Stimulated activated naive CD8-positive, alpha-beta T cell treated with anti-CD3 and anti-CD28 coated beads, Interleukin-15, Interleukin-2, amounts not matched to agents 100 ng/mL and 50 ng/mL, for 24 hours (primary cell): ENCODE measurements around the gene UFD1.
A peak's percentile ranks its signal among the peaks of the same experiment; 100 is the strongest.

Experiments
- H3K27ac Mint-ChIP-seq: one replicate; pipeline ENCODE4 v1.8.0; 2021; ENCODE audit warnings: mild to moderate bottlenecking, mixed read lengths
- H3K27me3 Mint-ChIP-seq: one replicate; pipeline ENCODE4 v1.8.0; 2021; ENCODE audit warnings: mixed read lengths
- H3K36me3 Mint-ChIP-seq: one replicate; pipeline ENCODE4 v1.8.0; 2021; ENCODE audit warnings: low read depth, mixed read lengths
- H3K4me1 Mint-ChIP-seq: one replicate; pipeline ENCODE4 v1.8.0; 2021; ENCODE audit warnings: low read depth, mixed read lengths
- H3K4me3 Mint-ChIP-seq: one replicate; pipeline ENCODE4 v1.8.0; 2021; ENCODE audit warnings: mild to moderate bottlenecking, mixed read lengths
- H3K9me3 Mint-ChIP-seq: one replicate; pipeline ENCODE4 v1.8.0; 2021; ENCODE audit warnings: mixed read lengths

Gene UFD1

DNA sequence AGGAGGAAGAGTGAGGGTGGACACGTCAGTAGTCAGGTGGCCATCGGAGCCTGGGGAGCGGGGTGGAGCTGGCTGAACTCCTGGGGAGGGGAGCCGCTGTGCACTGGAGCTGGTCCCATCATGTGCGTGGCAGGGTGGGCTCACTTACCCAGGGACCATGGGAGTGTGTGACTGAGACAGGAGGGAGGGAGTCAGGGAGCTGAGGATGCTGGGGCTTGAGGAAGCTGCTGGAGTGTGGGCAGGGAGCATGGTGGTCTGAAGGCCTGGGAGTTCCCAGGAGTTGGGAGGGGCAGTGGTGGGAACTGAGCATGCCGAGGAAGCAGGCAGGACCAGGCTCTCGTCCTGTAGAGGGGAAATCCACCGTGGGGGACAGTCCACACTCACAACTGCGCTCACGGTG, 27.2 kb upstream of the UFD1 start:
- Mint-ChIP-seq H3K4me3 (no peak overlapping the region), H3K9me3 (no peaks in the 10 kb centered on the region), H3K4me1 (peaks cover 8% of the 10 kb centered on the region), H3K27me3 (no peaks in the 10 kb centered on the region), H3K27ac (peak overlapping the region; percentile 12), H3K36me3 (peaks cover 57% of the 10 kb centered on the region)

DNA sequence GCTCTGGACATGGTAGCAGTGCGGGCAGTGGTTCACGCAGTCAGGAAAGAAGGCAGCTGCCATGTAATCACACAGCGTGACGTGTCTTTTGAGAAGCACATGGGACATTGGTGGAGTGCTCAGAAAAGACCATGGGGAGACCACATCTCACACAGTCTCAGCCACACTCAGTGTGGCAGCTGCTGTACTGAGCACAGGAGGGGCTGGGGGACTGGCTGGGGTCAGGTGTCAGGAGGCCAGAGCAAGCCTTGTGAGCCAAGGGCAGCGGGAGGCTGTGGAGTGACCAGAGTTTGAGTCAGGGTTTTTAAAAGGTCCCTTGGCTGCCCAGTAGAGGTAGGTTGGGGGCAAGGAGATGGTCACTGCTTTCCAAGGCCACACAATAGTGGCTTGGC, 26.7 kb upstream of the UFD1 start:
- peaks cover 8% of the 10 kb centered on the region for H3K4me1 Mint-ChIP-seq
- H3K27me3 Mint-ChIP-seq, result no peaks in the 10 kb centered on the region
- H3K9me3 Mint-ChIP-seq, result no peaks in the 10 kb centered on the region
- H3K4me3 Mint-ChIP-seq, result no peak overlapping the region
- no peak overlapping the region for H3K27ac Mint-ChIP-seq
- peaks cover 53% of the 10 kb centered on the region for H3K36me3 Mint-ChIP-seq

DNA sequence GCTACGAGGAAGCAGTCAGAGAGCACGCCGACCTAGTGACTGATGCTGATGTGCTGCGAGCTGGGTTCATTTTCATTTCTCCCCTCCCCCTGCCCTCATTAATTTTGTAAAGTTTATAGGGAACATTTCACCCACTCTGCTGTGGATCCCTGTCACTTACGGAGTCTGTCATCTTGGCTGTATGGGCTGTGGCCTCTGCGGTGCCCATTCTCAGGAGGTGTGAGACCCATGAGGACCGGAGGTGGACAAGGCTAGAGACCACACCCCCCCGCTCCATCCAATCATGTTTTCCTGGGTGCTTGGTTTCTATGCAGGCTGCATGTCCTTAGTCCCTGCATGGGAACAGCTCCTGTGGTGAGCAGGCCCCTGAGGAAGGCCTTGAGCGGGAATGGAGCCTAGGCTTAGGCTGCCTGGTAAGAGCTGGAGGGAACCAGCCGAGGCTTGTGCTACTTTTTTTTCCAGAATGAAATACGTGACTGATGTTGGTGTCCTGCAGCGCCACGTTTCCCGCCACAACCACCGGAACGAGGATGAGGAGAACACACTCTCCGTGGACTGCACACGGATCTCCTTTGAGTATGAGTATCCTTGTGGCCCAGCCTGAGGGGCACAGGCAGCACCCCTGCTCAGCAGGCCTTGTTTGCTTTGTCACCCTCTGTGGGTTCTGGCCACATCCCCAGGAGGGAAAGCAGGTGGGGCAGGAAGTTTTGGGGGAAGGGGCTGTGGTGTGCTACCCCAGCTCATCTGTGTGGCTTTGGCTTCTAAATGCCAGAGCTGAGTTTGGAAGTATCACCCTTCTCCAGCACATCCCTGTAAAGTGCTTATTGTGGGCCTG, 26.1 kb upstream of the UFD1 start:
- H3K4me1 Mint-ChIP-seq, result peaks cover 8% of the 10 kb centered on the region
- H3K27ac Mint-ChIP-seq, result no peak overlapping the region
- H3K4me3 Mint-ChIP-seq, result no peak overlapping the region
- peaks cover 53% of the 10 kb centered on the region for H3K36me3 Mint-ChIP-seq
- H3K27me3 Mint-ChIP-seq, result no peaks in the 10 kb centered on the region
- no peaks in the 10 kb centered on the region for H3K9me3 Mint-ChIP-seq

DNA sequence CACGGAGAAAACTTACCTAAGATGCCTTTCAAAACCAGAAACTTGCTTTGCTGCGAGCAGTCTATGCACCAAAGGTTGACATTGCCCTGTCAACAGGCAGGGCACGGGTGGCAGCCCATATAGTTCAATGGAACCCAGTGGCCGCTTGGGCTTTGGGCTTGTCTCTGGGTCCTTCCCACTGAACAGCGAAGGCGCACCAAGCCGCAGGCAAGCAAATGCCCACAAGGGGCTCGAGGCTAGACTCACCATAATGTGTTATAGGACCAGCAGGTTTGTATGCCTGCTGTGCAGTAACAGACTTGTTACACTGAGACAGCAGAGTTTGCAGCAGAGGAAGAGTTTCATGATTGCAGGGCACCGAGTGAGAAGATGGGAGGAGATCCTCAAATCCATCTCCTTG, 24.9 kb upstream of the UFD1 start:
- Mint-ChIP-seq H3K4me3 (no peak overlapping the region), H3K27ac (no peak overlapping the region), H3K36me3 (peaks cover 45% of the 10 kb centered on the region), H3K27me3 (no peaks in the 10 kb centered on the region), H3K9me3 (no peaks in the 10 kb centered on the region), H3K4me1 (peaks cover 8% of the 10 kb centered on the region)

DNA sequence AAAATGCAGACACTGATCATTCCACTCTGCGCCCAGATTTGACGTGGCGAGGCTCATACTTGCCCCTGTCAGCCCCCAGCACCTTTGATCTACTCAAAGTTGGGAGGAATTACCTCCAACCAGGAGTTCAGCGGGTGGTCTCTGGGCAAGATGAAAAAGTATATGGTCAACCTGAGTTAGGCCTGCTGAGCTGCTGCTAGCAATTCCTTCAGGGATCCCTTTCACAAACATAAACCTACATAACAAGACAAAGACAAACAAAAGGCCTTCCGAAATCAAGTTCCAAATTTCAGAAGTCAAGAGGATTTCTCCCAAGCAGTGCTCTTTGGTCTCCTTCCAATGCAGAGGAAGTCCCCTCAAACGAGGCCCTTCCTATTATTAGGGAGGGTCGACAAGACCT, 24.4 kb upstream of the UFD1 start:
- H3K36me3 Mint-ChIP-seq, result peaks cover 45% of the 10 kb centered on the region
- H3K4me3 Mint-ChIP-seq, result no peak overlapping the region

DNA sequence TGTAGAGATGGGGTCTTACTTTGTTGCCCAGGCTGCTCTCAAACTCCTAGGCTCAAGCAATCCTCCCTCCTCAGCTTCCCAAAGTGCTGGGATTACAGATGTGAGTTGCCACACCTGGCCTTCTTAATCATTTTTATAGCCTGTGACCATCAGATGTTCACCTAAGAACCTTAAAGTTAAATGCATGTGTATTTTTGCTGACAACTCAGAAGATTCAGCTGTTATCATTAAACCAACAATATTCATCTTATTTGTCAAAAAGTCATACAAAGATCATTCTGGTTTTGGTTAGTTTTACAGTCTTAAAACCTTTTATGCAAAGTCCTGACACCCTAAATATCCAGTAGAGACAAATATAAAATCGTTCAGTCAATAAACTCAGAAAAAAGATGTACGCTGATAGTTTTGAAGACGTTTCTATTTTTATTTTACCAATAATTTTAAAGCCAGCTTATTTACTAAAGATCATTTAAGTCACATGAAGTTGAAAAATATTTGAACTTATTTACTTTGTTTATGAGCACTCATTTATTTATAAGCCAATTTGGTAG, 23.0 kb upstream of the UFD1 start:
- Mint-ChIP-seq H3K27ac (no peak overlapping the region), H3K4me1 (peaks cover 8% of the 10 kb centered on the region), H3K27me3 (no peaks in the 10 kb centered on the region), H3K4me3 (no peak overlapping the region), H3K9me3 (no peaks in the 10 kb centered on the region), H3K36me3 (peaks cover 45% of the 10 kb centered on the region)

More for the DNA sequence above, 24.4 kb upstream of the UFD1 start:
- Mint-ChIP-seq H3K4me1 (peaks cover 8% of the 10 kb centered on the region), H3K27me3 (no peaks in the 10 kb centered on the region), H3K9me3 (no peaks in the 10 kb centered on the region), H3K27ac (no peak overlapping the region)

DNA sequence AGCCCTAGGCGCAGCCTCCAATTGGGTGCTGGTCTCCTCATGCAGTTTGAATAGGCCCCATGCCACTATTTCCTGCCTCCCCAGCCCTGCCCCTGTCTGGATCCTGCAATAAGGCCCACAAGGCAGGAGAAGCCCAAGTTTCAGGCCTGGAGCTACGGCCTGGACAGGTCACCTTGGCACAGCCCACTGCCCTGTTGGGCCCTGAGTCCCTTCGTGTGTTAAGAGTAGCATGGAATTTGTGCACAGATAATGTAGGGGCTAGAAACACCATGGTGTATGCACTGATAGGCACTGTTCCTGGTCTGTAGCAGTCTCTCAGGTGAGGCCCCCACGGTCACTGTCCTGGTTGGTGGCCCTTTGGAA, 20.9 kb upstream of the UFD1 start:
- no peak overlapping the region for H3K27ac Mint-ChIP-seq
- H3K4me3 Mint-ChIP-seq, result no peak overlapping the region
- H3K4me1 Mint-ChIP-seq, result peaks cover 10% of the 10 kb centered on the region
- H3K36me3 Mint-ChIP-seq, result peaks cover 46% of the 10 kb centered on the region
- H3K27me3 Mint-ChIP-seq, result no peaks in the 10 kb centered on the region
- H3K9me3 Mint-ChIP-seq, result no peaks in the 10 kb centered on the region

DNA sequence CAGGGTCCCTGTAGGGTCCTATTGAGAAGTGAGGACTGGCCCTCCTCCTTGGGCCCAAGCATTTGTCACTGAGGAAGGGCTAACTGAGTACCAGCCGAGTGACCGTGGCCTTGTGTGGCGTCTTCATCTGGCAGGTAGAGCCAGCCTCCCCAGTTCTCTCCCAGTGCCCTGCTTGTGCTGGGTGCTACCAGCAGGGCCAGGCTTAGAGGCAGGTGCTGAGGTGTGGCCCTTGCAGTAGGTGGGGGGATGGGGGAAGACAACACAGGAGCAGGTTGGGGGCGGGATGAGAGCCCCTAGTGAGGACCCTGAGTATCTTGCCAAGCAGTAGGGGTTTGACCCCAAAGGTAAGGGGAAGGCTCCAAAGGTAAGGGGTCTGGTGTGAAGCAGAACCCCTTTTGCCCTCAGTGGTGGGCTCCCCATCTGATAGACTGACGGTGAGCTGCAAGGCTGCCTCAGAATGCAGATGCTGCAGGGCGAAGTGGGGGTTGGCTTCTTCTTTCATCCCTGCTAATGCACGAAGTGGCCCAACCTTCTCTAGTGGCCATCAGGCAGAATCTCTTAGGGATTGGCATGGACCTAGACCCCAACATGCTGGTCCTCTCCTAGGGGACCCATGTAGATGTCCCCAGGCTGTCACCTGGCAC, 20.4 kb upstream of the UFD1 start:
- H3K4me1 Mint-ChIP-seq, result peaks cover 7% of the 10 kb centered on the region
- H3K4me3 Mint-ChIP-seq, result no peak overlapping the region
- H3K27ac Mint-ChIP-seq, result no peak overlapping the region
- H3K9me3 Mint-ChIP-seq, result no peaks in the 10 kb centered on the region
- peaks cover 49% of the 10 kb centered on the region for H3K36me3 Mint-ChIP-seq
- H3K27me3 Mint-ChIP-seq, result no peaks in the 10 kb centered on the region

DNA sequence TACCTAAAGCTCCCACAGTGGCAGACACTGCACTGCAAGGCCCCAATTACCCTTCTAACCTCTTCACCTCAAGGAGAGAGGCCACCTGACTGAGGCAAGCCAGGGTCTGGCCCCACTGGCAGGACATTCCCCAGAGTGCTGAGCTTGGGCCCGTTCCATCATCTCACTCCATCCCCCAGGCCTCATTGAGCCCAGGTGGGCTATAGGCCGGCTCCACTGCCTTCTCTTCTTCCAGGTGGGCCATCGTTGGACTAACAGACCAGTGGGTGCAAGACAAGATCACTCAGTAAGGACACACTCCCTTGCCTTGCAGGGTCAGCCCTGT, 19.8 kb upstream of the UFD1 start:
- no peaks in the 10 kb centered on the region for H3K9me3 Mint-ChIP-seq
- peaks cover 6% of the 10 kb centered on the region for H3K4me1 Mint-ChIP-seq
- H3K27me3 Mint-ChIP-seq, result no peaks in the 10 kb centered on the region
- peaks cover 53% of the 10 kb centered on the region for H3K36me3 Mint-ChIP-seq
- no peak overlapping the region for H3K27ac Mint-ChIP-seq
- H3K4me3 Mint-ChIP-seq, result no peak overlapping the region

DNA sequence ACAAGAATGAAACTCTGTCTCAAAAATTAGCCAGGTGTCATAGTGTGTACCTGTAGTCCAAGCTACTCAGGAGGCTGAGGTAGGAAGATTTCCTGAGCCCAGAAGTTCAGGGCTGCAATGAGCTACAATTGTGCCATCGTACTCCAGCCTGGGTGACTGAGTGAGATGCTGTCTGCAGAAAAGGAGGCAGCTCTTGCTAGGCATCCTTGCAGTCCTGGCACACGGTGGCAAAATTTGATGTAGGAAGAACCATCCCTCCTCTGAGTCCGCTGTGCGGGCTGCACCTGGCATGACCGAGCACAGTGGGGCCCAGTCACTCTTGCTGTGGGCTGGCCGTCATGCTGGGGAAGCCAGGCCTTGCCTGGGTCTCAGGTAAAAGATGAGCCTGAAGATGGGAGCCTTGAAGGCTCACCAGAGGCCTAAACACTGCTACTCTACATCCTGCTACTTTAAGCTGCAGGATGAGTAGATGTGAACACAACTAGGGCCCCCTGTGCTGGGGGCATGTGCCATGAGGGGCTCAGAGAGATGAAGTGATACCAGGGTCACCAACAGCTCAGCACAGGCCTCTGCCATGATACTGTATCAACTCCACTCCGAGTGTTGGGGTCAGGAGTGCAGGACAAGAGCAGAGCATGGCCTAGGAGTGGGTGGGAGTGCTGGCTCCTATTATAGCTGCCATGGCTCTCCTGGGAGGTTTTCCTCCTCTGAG, 19.3 kb upstream of the UFD1 start:
- H3K36me3 Mint-ChIP-seq, result peaks cover 58% of the 10 kb centered on the region
- H3K4me3 Mint-ChIP-seq, result no peak overlapping the region
- H3K27me3 Mint-ChIP-seq, result no peaks in the 10 kb centered on the region
- peaks cover 6% of the 10 kb centered on the region for H3K4me1 Mint-ChIP-seq
- H3K27ac Mint-ChIP-seq, result no peak overlapping the region
- H3K9me3 Mint-ChIP-seq, result no peaks in the 10 kb centered on the region

DNA sequence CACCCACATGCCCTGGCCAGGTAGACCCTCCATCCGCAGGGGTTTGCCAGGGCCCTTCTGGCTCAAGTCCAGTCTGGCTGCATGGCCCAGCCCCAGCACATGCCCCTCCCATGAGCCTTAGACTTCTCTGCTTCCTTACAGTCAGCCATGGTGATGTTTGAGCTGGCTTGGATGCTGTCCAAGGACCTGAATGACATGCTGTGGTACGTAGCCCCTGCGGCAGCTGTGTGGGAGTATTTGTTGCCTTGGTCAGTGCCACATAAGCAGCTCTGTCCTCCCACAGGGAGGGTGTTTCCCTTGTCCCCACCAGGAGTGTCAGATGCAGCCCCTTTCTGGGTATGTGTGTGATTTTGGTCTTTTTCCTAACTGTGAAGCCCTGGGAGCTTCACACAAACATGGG, 18.3 kb upstream of the UFD1 start:
- H3K27ac Mint-ChIP-seq, result no peak overlapping the region
- H3K27me3 Mint-ChIP-seq, result no peaks in the 10 kb centered on the region
- no peaks in the 10 kb centered on the region for H3K9me3 Mint-ChIP-seq
- H3K36me3 Mint-ChIP-seq, result peaks cover 64% of the 10 kb centered on the region
- H3K4me1 Mint-ChIP-seq, result peaks cover 13% of the 10 kb centered on the region
- H3K4me3 Mint-ChIP-seq, result no peak overlapping the region

DNA sequence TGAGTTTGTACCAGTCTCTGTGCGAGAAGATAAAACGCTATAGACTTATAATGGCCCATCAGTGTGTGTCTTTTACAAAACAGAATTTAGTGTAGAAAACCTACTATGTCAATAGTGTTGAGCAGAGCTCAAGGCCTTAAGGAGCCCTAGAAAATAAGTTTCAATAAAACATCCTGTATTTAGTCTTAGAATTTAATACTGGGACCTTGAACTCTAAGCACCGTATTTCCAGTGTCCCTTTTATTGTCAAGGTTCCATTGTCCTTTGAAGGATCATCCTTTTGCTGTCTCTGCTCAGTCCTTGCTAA, 17.3 kb upstream of the UFD1 start:
- Mint-ChIP-seq H3K4me3 (no peak overlapping the region), H3K27ac (no peak overlapping the region), H3K36me3 (peaks cover 67% of the 10 kb centered on the region), H3K27me3 (no peaks in the 10 kb centered on the region), H3K9me3 (no peaks in the 10 kb centered on the region), H3K4me1 (peaks cover 17% of the 10 kb centered on the region)

DNA sequence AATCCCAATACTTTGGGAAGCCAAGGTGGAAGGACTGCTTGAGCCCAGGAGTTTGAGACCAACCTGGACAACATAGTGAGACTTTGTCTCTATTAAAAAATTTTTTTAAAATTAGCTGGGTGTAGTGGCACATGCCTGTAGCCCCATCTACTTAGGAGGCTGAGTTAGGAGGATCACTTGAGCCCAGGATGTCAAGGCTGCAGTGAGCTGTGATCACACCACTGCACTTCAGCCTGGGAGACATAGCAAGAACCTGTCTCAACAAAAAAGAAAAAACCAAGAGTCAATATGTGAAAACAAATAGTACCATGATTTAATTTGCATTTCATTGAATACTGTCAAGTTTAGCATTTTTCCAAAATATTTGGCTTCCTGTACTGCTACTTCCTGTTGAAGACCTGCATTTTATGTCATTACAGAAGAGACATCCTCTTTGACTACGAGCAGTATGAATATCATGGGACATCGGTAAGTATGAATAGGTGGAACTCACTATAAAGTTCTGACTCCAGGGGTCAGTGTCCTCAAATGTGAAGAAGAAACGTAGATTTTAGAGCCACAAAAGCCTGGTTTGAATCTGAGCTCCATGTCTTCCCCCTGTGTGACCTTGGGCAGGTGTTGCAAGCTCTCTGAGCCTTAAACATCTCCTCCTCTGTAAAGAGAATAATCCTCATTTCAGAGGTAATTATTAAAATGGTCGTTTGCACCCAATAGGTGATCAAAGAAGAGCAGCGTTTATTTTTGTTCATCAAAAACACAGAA, 16.8 kb upstream of the UFD1 start:
- H3K9me3 Mint-ChIP-seq, result no peaks in the 10 kb centered on the region
- no peaks in the 10 kb centered on the region for H3K27me3 Mint-ChIP-seq
- H3K36me3 Mint-ChIP-seq, result peaks cover 68% of the 10 kb centered on the region
- H3K27ac Mint-ChIP-seq, result no peak overlapping the region
- peaks cover 17% of the 10 kb centered on the region for H3K4me1 Mint-ChIP-seq
- H3K4me3 Mint-ChIP-seq, result no peak overlapping the region

DNA sequence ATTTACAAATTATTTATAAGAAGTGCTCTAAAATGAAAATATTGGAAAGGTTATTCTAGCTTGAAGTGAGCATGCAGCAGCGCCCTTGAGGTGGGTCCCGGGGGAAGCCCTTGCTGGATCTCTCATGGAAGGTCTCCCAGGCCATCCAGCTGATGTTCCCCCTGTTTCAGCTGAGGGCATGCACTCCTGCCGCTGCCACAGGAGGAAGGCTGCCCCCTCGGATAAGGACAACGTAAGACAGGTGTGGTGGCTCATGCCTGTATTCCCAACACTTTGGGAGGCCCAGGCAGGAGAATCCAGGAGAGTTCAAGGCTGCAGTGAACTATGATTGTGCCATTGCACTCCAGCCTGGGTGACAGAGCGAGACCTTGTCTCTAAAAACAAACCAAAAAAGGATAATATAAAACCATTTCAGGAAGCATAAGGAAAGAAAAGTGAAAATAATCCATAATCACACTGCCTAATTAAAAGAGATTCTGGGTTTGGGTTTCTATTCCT, 15.7 kb upstream of the UFD1 start:
- Mint-ChIP-seq H3K4me3 (no peak overlapping the region), H3K27ac (no peak overlapping the region), H3K36me3 (peaks cover 73% of the 10 kb centered on the region), H3K9me3 (no peaks in the 10 kb centered on the region), H3K27me3 (no peaks in the 10 kb centered on the region), H3K4me1 (peaks cover 17% of the 10 kb centered on the region)
